K562 (cell line): Measurements from ENCODE around the gene ABLIM2. TPM values are rescaled to one million over a fixed set of nuclear protein-coding genes. Genes with fewer than 3 reads are reported as not detected.

ENCODE experiments used
- CHD1 ChIP-seq: fragments of 200-600 bp; sonication (generic); IDR thresholded peaks from one replicate; pipeline ENCODE4 v1.6.1; 2012; ENCODE audit warnings: mild to moderate bottlenecking, moderate library complexity, low read length, inconsistent platforms
- E4F1 ChIP-seq: fragments of 250-450 bp; sonication (Bioruptor Pico); IDR thresholded peaks from 2 replicates; pipeline ENCODE4 v1.5.0; 2021; ENCODE audit warnings: mild to moderate bottlenecking, borderline replicate concordance
- HMBOX1 ChIP-seq: sonication (generic); IDR thresholded peaks from 2 replicates; pipeline ENCODE4 v1.6.1; 2016
- ID3 ChIP-seq, 2 experiments: fragments of 250-450 bp in 1 of 2; fragments of 450-650 bp in 1 of 2; sonication (Bioruptor Pico) in 1 of 2; IDR thresholded peaks; 2 replicates each; pipeline versions ENCODE4 v1.6.1 to v1.8.0; 2016 to 2021; ENCODE audit warnings: mild to moderate bottlenecking in 2 of 2, moderate library complexity in 2 of 2, missing compliant biosample characterization in 1 of 2, missing genetic modification characterization in 1 of 2
- KAT8 ChIP-seq: fragments of 450-650 bp; IDR thresholded peaks from 2 replicates; pipeline ENCODE4 v1.6.1; 2016; ENCODE audit warnings: low read depth, mild to moderate bottlenecking
- MCM2 ChIP-seq: fragments of 450-650 bp; IDR thresholded peaks from 2 replicates; pipeline ENCODE4 v1.6.1; 2017; ENCODE audit warnings: low read depth, mild to moderate bottlenecking
- MCM5 ChIP-seq: fragments of 450-650 bp; IDR thresholded peaks from 2 replicates; pipeline ENCODE4 v1.6.1; 2016; ENCODE audit warnings: low read depth
- PHB2 ChIP-seq: fragments of 450-650 bp; IDR thresholded peaks from 2 replicates; pipeline ENCODE4 v1.6.1; 2017; ENCODE audit warnings: low read depth
- RAD51 ChIP-seq: fragments of 450-650 bp; IDR thresholded peaks from 2 replicates; pipeline ENCODE4 v1.7.1; 2016; ENCODE audit warnings: low read depth, mild to moderate bottlenecking, borderline replicate concordance
- REST ChIP-seq, 2 experiments: fragments of 450-650 bp; formaldehyde crosslinking in 1 of 2; IDR thresholded peaks; 2 replicates each; pipeline versions ENCODE4 v1.4.0 to v1.6.1; 2014 to 2020; ENCODE audit warnings: mild to moderate bottlenecking in 2 of 2, borderline replicate concordance in 1 of 2, low read depth in 1 of 2
- TAF1 ChIP-seq: IDR thresholded peaks from 2 replicates; pipeline ENCODE4 v1.6.1; 2011; ENCODE audit warnings: mild to moderate bottlenecking, low read length, moderate library complexity; ENCODE audit not compliant: insufficient read depth, control insufficient read depth, severe bottlenecking; ENCODE audit errors: extremely low read depth
- XRCC5 ChIP-seq: fragments of 200-400 bp; formaldehyde crosslinking; IDR thresholded peaks from 2 replicates; pipeline ENCODE4 v1.6.1; 2017; ENCODE audit warnings: low read depth, mild to moderate bottlenecking, low read length
- ZNF707 ChIP-seq: fragments of 250-450 bp; sonication (Bioruptor Pico); conservative IDR thresholded peaks from 2 replicates; pipeline ENCODE4 v1.8.0; 2022; ENCODE audit warnings: inconsistent platforms, mild to moderate bottlenecking, moderate library complexity
- ZNF75A ChIP-seq: fragments of 450-650 bp; formaldehyde crosslinking; IDR thresholded peaks from 2 replicates; pipeline ENCODE4 v1.4.0; 2020; ENCODE audit warnings: mild to moderate bottlenecking
- polyA plus RNA-seq, 8 experiments: library from polyadenylated mRNA; depleted of rRNA in 4 of 8; stranded (reverse) in 5 of 8; unstranded in 3 of 8; fragments of >200 nt; fragmentation: Nextera tagmentation in 2 of 8; fragmentation: Illumina TruSeq in 1 of 8; extraction: Ambion mirVana in 2 of 8; extraction: Trizol in 1 of 8; gene quantifications; 2 replicates each; pipeline versions ENCODE4 v1.2.1 to v1.2.3, GENCODE V29; 2011 to 2014; ENCODE audit warnings: inconsistent platforms in 1 of 8, missing spikeins in 1 of 8
- total RNA-seq, 7 experiments: library from RNA; depleted of rRNA in 6 of 7; stranded (reverse); fragments of >200 nt in 6 of 7; fragmentation: Illumina TruSeq in 2 of 7; extraction: Trizol in 2 of 7; gene quantifications; 2 replicates each; pipeline versions ENCODE4 v1.2.1 to v1.2.3, GENCODE V29; 2011 to 2021; ENCODE audit warnings: low replicate concordance in 1 of 7

ABLIM2 gene
- total and polyA plus RNA-seq, 9 of the 15 experiments (the other 6 are each of a cell fraction or from before 2014, with no cell fraction given): not detected

- TF ChIP-seq CHD1 (no peak), ID3 (CRISPR knock-in tag; IDR thresholded peaks at IDR 0.05) (no peak), ID3 (tag; IDR thresholded peaks at IDR 0.05) (no peak), MCM5 (no peak), REST (IDR thresholded peaks at IDR 0.05; ENCODE audit: borderline replicate concordance) (0 out of 2 replicates have a peak, but pooled peaks have one; percentile 38), REST (CRISPR knock-in tag; IDR thresholded peaks at IDR 0.05; ENCODE audit: low read depth) (no peak), PHB2 (no peak), ZNF707 (CRISPR knock-in tag) (no peak), E4F1 (CRISPR knock-in tag) (no peak), RAD51 (peak; percentile 80), TAF1 (no peak), XRCC5 (no peak), KAT8 (no peak), MCM2 (no peak), ZNF75A (CRISPR knock-in tag) (no peak), HMBOX1 (no peak)
Measured at GRCh38 chr4:8200302-8200975, 41.8 kb upstream of the ABLIM2 start (continued).
